ENCODE measurements around the gene AK5.

The AK5 gene

DNA sequence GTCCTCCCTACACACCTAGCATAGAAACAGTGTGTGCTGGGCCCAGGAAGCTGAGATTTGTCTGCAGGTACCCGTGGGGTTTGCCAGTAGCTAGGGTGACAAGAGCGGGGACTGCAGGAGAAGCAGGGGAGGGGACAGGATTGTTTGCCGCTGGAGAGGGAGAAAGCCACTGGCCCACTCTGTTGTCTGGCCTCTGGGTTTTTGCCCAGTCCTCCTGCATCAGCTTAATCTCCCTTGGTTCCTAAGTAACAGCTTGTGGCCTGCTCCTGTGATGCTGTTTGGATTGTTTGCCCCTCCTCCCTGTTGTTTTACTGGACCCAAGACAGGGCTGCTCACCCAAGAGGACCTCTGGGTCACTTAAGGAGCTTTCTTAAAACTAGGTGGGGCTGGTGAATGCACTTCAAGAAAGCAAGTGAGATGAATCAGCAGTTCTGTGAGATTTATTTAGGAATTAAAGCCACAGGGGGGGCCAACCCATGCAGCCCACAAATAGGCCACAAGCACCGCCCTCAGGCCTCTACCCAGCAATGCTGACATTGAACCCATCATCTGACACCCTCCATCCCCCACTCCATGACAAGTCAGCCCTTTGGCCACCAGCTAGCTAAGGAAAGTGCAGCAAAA is 257.8 kb downstream of the AK5 start:
- no peak for TF ChIP-seq CTCF (IDR thresholded peaks at IDR 0.05)
- H3K27me3 ChIP-seq (ENCODE audit: control insufficient read depth, insufficient read depth, low read length): no peaks in the 10 kb centered on the region
- no peak overlapping the region for H3K27ac ChIP-seq
- H3K4me2 ChIP-seq (ENCODE audit: low read length): no peak overlapping the region
- H3K9me3 ChIP-seq (ENCODE audit: control insufficient read depth, low read length): no peaks in the 10 kb centered on the region
- H3K9ac ChIP-seq: no peak overlapping the region
- H3K36me3 ChIP-seq (ENCODE audit: control insufficient read depth, insufficient read depth, low read length): no peaks in the 10 kb centered on the region
- no peaks in the 10 kb centered on the region for H3K79me2 ChIP-seq
- H3K4me3 ChIP-seq (ENCODE audit: low read depth, low read length): no peak overlapping the region
- no peaks in the 10 kb centered on the region for H3K4me1 ChIP-seq
- H2AFZ ChIP-seq: no peak overlapping the region

DNA sequence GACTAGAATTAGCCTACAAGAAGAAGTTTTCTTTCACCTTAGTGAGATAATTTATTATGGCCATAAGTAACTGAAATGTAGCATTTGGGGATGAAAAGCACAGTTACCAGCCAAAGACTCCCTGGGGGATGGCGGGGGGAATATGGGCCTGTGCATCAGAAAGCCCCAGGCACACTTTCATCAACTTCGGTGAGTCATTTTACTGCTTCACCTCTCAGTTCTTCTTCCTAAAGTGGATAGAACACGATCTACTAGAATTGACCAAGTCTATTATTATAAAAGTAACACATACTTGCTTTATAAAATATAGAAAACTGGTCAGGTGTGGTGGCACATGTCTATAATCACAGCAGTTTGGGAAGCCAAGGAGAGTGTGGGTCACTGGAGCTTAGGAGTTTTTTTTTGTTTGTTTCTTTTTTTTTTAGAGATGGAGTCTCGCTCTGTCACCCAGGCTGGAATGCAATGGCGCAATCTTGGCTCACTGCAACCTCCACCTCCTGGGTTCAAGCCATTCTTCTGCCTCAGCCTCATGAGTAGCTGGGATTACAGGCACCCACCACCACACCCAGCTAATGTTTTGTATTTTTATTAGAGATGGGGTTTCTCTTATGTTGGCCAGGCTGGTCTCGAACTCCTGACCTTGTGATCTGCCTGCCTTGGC is 258.8 kb downstream of the AK5 start:
- Histone ChIP-seq H2AFZ (no peak overlapping the region), H3K27me3 (ENCODE audit: control insufficient read depth, insufficient read depth, low read length) (no peaks in the 10 kb centered on the region), H3K4me3 (ENCODE audit: low read depth, low read length) (no peak overlapping the region), H3K4me1 (no peaks in the 10 kb centered on the region), H3K9me3 (ENCODE audit: control insufficient read depth, low read length) (no peaks in the 10 kb centered on the region), H3K79me2 (no peaks in the 10 kb centered on the region), H3K4me2 (ENCODE audit: low read length) (no peak overlapping the region), H3K36me3 (ENCODE audit: control insufficient read depth, insufficient read depth, low read length) (no peaks in the 10 kb centered on the region), H3K27ac (no peak overlapping the region), H3K9ac (no peak overlapping the region)
- no peak for TF ChIP-seq CTCF (IDR thresholded peaks at IDR 0.05)

- TF ChIP-seq CTCF (IDR thresholded peaks at IDR 0.05): no peak
- H3K4me2 ChIP-seq (ENCODE audit: low read length): no peak overlapping the region
- H3K4me3 ChIP-seq (ENCODE audit: low read depth, low read length): no peak overlapping the region
- H3K79me2 ChIP-seq: no peaks in the 10 kb centered on the region
- no peaks in the 10 kb centered on the region for H3K36me3 ChIP-seq (ENCODE audit: control insufficient read depth, insufficient read depth, low read length)
- no peak overlapping the region for H2AFZ ChIP-seq
- H3K27ac ChIP-seq: no peak overlapping the region
- H3K27me3 ChIP-seq (ENCODE audit: control insufficient read depth, insufficient read depth, low read length): no peaks in the 10 kb centered on the region
- no peaks in the 10 kb centered on the region for H3K4me1 ChIP-seq
- H3K9ac ChIP-seq: no peak overlapping the region
- H3K9me3 ChIP-seq (ENCODE audit: control insufficient read depth, low read length): no peaks in the 10 kb centered on the region
Observed at GRCh38 chr1:77541162-77541545, 259.3 kb downstream of the AK5 start.

DNA sequence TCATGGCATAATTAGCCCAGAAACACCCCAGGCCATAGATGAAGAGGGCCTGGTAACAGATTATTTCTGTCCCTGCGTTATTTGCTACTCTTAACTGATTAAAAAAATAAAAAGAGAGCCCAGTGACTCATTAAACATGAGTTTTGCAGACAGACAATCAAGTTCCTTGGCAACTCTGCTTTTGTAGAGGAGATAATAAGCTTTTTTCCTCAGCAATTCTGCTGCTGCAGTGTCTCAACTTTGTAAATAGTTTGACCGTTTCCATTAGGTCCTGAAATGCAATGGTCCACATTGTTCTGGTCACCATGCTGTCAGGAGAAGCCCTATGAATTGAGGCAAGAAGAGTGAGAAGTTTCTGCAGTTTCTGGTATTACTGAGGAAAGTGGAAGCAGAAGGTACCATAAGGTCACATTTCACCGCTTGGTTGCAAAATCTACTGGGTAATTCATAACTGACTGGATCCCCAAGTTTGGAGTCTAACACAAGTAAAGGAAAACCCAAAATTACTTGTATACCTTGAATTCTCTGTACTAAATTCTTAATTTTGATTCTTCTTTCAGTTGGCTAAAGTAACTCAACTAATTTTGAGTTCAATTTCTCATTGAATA is 261.1 kb downstream of the AK5 start:
- Histone ChIP-seq H3K4me3 (ENCODE audit: low read depth, low read length) (no peak overlapping the region), H3K4me2 (ENCODE audit: low read length) (no peak overlapping the region), H3K27ac (no peak overlapping the region), H3K9ac (no peak overlapping the region), H3K4me1 (no peaks in the 10 kb centered on the region), H2AFZ (no peak overlapping the region), H3K36me3 (ENCODE audit: control insufficient read depth, insufficient read depth, low read length) (no peaks in the 10 kb centered on the region), H3K27me3 (ENCODE audit: control insufficient read depth, insufficient read depth, low read length) (no peaks in the 10 kb centered on the region), H3K9me3 (ENCODE audit: control insufficient read depth, low read length) (no peaks in the 10 kb centered on the region), H3K79me2 (no peaks in the 10 kb centered on the region)
- no peak for TF ChIP-seq CTCF (IDR thresholded peaks at IDR 0.05)
